Measurements from ENCODE around the gene BLMH. TPM values are rescaled to one million over a fixed set of nuclear protein-coding genes. Genes with fewer than 3 reads are reported as not detected.

The BLMH gene
- total and polyA plus RNA-seq, 4 donors: 10.5 to 50.9 (median 21.6) TPM

GRCh38 chr17:30244853-30245385 lies 46.8 kb downstream of the BLMH start:
- Histone ChIP-seq H3K4me3 (no peak overlapping the region), H3K27me3 (ENCODE audit: control insufficient read depth in 3 of 3, insufficient read depth in 3 of 3, low read length in 2 of 3) (peaks cover 0 to 3% (median 0%) of the 10 kb centered on the region in 3 donors), H3K9ac (ENCODE audit: insufficient read depth in 1 of 2, low read length in 2 of 2) (no peak overlapping the region), H3K4me1 (ENCODE audit: control insufficient read depth in 5 of 5, insufficient read depth in 5 of 5, low read length in 5 of 5) (no peaks in the 10 kb centered on the region), H3K36me3 (ENCODE audit: control insufficient read depth in 4 of 4, insufficient read depth in 4 of 4, low read length in 4 of 4) (peaks cover 7 to 20% (median 9%) of the 10 kb centered on the region in 4 donors), H3K27ac (ENCODE audit: low read depth in 1 of 2, low read length in 1 of 2) (no peak overlapping the region), H3K9me3 (ENCODE audit: control insufficient read depth in 4 of 4, insufficient read depth in 3 of 4, low read length in 3 of 4) (peaks cover 0 to 2% (median 0%) of the 10 kb centered on the region in 4 donors)
- WGBS, 2 donors: 74 to 83% methylated on average over 4 of the region's 4 CpGs
- no peak for ATAC-seq (ENCODE audit: insufficient read depth, low FRiP score)
- no peak for DNase-seq
- no peak for TF ChIP-seq CTCF (IDR thresholded peaks at IDR 0.05; ENCODE audit: control extremely low read depth, extremely low read depth)

GRCh38 chr17:30243568-30243967 lies 48.2 kb downstream of the BLMH start:
- no peak overlapping the region for H3K4me3 ChIP-seq
- peaks cover 0 to 10% (median 8%) of the 10 kb centered on the region in 3 donors for H3K27me3 ChIP-seq (ENCODE audit: control insufficient read depth in 3 of 3, insufficient read depth in 3 of 3, low read length in 2 of 3)
- 91 to 95% methylated on average over 8 of the region's 8 CpGs for WGBS, 2 donors
- H3K9me3 ChIP-seq (ENCODE audit: control insufficient read depth in 4 of 4, insufficient read depth in 3 of 4, low read length in 3 of 4): peaks cover 0 to 2% (median 0%) of the 10 kb centered on the region in 4 donors
- DNase-seq: no peak
- no peak for ATAC-seq (ENCODE audit: insufficient read depth, low FRiP score)
- no peak overlapping the region for H3K27ac ChIP-seq (ENCODE audit: low read depth in 1 of 2, low read length in 1 of 2)
- H3K9ac ChIP-seq (ENCODE audit: insufficient read depth in 1 of 2, low read length in 2 of 2): no peak overlapping the region
- peaks cover 0 to 1% (median 0%) of the 10 kb centered on the region in 5 donors for H3K4me1 ChIP-seq (ENCODE audit: control insufficient read depth in 5 of 5, insufficient read depth in 5 of 5, low read length in 5 of 5)
- H3K36me3 ChIP-seq (ENCODE audit: control insufficient read depth in 4 of 4, insufficient read depth in 4 of 4, low read length in 4 of 4): peaks cover 1 to 9% (median 6%) of the 10 kb centered on the region in 4 donors
- TF ChIP-seq CTCF (IDR thresholded peaks at IDR 0.05; ENCODE audit: control extremely low read depth, extremely low read depth): no peak

GRCh38 chr17:30243002-30243401 lies 48.7 kb downstream of the BLMH start:
- Histone ChIP-seq H3K9ac (ENCODE audit: insufficient read depth in 1 of 2, low read length in 2 of 2) (no peak overlapping the region), H3K27ac (ENCODE audit: low read depth in 1 of 2, low read length in 1 of 2) (no peak overlapping the region), H3K9me3 (ENCODE audit: control insufficient read depth in 4 of 4, insufficient read depth in 3 of 4, low read length in 3 of 4) (peaks cover 0 to 2% (median 0%) of the 10 kb centered on the region in 4 donors), H3K36me3 (ENCODE audit: control insufficient read depth in 4 of 4, insufficient read depth in 4 of 4, low read length in 4 of 4) (peaks cover 0 to 4% (median 2%) of the 10 kb centered on the region in 4 donors), H3K4me3 (no peak overlapping the region), H3K27me3 (ENCODE audit: control insufficient read depth in 3 of 3, insufficient read depth in 3 of 3, low read length in 2 of 3) (peaks cover 0 to 14% (median 13%) of the 10 kb centered on the region in 3 donors), H3K4me1 (ENCODE audit: control insufficient read depth in 5 of 5, insufficient read depth in 5 of 5, low read length in 5 of 5) (peaks cover 0 to 6% (median 0%) of the 10 kb centered on the region in 5 donors)
- ATAC-seq (ENCODE audit: insufficient read depth, low FRiP score) (no peak), DNase-seq (no peak)
- TF ChIP-seq CTCF (IDR thresholded peaks at IDR 0.05; ENCODE audit: control extremely low read depth, extremely low read depth): no peak
- 95 to 96% methylated on average over 4 of the region's 4 CpGs for WGBS, 2 donors
